ENCODE results near the gene ZNF208.

DNA sequence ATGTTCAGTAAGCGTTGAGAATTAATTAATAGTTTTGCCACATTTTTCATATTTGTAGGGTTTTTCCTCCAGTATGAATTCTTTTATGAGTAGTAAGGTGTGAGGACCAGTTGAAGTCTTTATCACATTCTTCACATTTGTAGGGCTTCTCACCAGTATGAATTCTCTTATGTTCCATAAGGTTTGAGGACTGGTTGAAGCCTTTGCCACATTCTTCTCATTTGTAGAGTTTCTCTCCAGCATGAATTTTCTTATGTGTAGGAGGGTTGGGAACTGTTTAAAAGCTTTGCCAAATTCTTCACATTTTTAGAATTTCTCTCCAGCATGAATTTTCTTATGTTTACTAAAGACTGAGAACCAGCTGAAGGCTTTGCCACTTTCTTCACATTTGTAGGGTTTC lies 40.3 kb downstream of the ZNF208 start:
- TF ChIP-seq ZNF263 (CRISPR knock-in tag; IDR thresholded peaks at IDR 0.05; ENCODE audit: low read depth) (no peak), NFYB (CRISPR knock-in tag; conservative IDR thresholded peaks at IDR 0.05; ENCODE audit: low read depth) (no peak), ZNF232 (CRISPR knock-in tag; IDR thresholded peaks at IDR 0.05) (no peak), FOXK1 (CRISPR knock-in tag; IDR thresholded peaks at IDR 0.05) (no peak), TEAD4 (CRISPR knock-in tag; IDR thresholded peaks at IDR 0.05) (no peak), NR3C1 (CRISPR knock-in tag; conservative IDR thresholded peaks at IDR 0.05; ENCODE audit: low read depth) (no peak), TP53 (CRISPR knock-in tag; IDR thresholded peaks at IDR 0.05) (no peak), ELF4 (CRISPR knock-in tag; IDR thresholded peaks at IDR 0.05; ENCODE audit: low read depth) (no peak), ZNF317 (CRISPR knock-in tag; IDR thresholded peaks at IDR 0.05; ENCODE audit: borderline replicate concordance, low read depth) (no peak), IRF2 (CRISPR knock-in tag; IDR thresholded peaks at IDR 0.05; ENCODE audit: borderline replicate concordance, low read depth) (no peak)
- TF ChIP-seq, protein P1, sequence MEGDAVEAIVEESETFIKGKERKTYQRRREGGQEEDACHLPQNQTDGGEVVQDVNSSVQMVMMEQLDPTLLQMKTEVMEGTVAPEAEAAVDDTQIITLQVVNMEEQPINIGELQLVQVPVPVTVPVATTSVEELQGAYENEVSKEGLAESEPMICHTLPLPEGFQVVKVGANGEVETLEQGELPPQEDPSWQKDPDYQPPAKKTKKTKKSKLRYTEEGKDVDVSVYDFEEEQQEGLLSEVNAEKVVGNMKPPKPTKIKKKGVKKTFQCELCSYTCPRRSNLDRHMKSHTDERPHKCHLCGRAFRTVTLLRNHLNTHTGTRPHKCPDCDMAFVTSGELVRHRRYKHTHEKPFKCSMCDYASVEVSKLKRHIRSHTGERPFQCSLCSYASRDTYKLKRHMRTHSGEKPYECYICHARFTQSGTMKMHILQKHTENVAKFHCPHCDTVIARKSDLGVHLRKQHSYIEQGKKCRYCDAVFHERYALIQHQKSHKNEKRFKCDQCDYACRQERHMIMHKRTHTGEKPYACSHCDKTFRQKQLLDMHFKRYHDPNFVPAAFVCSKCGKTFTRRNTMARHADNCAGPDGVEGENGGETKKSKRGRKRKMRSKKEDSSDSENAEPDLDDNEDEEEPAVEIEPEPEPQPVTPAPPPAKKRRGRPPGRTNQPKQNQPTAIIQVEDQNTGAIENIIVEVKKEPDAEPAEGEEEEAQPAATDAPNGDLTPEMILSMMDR (IDR thresholded peaks at IDR 0.05): no peak
- TF ChIP-seq, protein P2, sequence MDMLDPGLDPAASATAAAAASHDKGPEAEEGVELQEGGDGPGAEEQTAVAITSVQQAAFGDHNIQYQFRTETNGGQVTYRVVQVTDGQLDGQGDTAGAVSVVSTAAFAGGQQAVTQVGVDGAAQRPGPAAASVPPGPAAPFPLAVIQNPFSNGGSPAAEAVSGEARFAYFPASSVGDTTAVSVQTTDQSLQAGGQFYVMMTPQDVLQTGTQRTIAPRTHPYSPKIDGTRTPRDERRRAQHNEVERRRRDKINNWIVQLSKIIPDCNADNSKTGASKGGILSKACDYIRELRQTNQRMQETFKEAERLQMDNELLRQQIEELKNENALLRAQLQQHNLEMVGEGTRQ (CRISPR knock-in tag; IDR thresholded peaks at IDR 0.05): no peak
- TF ChIP-seq, protein P3, sequence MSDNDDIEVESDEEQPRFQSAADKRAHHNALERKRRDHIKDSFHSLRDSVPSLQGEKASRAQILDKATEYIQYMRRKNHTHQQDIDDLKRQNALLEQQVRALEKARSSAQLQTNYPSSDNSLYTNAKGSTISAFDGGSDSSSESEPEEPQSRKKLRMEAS (CRISPR knock-in tag; IDR thresholded peaks at IDR 0.05): no peak

Data from WTC11 (cell line).